K562 (cell line): Measurements from ENCODE around the gene TKT. TPM values are rescaled to one million over a fixed set of nuclear protein-coding genes. Genes with fewer than 3 reads are reported as not detected.

Source experiments
- ARID2 ChIP-seq: fragments of 450-650 bp; IDR thresholded peaks from 2 replicates; pipeline ENCODE4 v1.6.1; 2017; ENCODE audit warnings: antibody characterized with exemption, mild to moderate bottlenecking
- CBFA2T3 ChIP-seq: fragments of 450-650 bp; IDR thresholded peaks from 2 replicates; pipeline ENCODE4 v1.6.1; 2017
- CREB5 ChIP-seq: fragments of 250-450 bp; sonication (Bioruptor Pico); IDR thresholded peaks from 2 replicates; pipeline ENCODE4 v1.5.0; 2020; ENCODE audit warnings: mild to moderate bottlenecking
- CUX1 ChIP-seq: fragments of 200-800 bp; sonication (Bioruptor generic); IDR thresholded peaks from 2 replicates; pipeline ENCODE4 v1.6.1; 2016; ENCODE audit warnings: missing genetic modification characterization, missing compliant biosample characterization
- GTF3C2 ChIP-seq: IDR thresholded peaks from 3 replicates; pipeline ENCODE4 v1.6.1; 2011; ENCODE audit warnings: borderline replicate concordance, mild to moderate bottlenecking, moderate library complexity; ENCODE audit not compliant: insufficient read length; ENCODE audit errors: extremely low read depth
- HOXB6 ChIP-seq: fragments of 250-450 bp; sonication (Bioruptor Pico); IDR thresholded peaks from 2 replicates; pipeline ENCODE4 v1.5.1; 2022; ENCODE audit warnings: mild to moderate bottlenecking, borderline replicate concordance
- LCOR ChIP-seq: sonication (generic); formaldehyde crosslinking; IDR thresholded peaks from 2 replicates; pipeline ENCODE4 v1.8.0; 2022; ENCODE audit warnings: mild to moderate bottlenecking, missing genetic modification reagents
- MEF2A ChIP-seq: IDR thresholded peaks from 2 replicates; pipeline ENCODE4 v1.6.1; 2011; ENCODE audit warnings: low read depth, mild to moderate bottlenecking, low read length, moderate library complexity; ENCODE audit not compliant: control insufficient read depth
- MIER1 ChIP-seq: fragments of 450-650 bp; IDR thresholded peaks from 2 replicates; pipeline ENCODE4 v1.6.1; 2016; ENCODE audit warnings: antibody characterized with exemption, mild to moderate bottlenecking, low read depth
- MXD1 ChIP-seq: fragments of 250-450 bp; sonication (Bioruptor Pico); IDR thresholded peaks from 2 replicates; pipeline ENCODE4 v1.8.0; 2021; ENCODE audit warnings: borderline replicate concordance, mild to moderate bottlenecking, moderate library complexity; ENCODE audit not compliant: poor library complexity, severe bottlenecking
- NCOA6 ChIP-seq: fragments of 450-650 bp; IDR thresholded peaks from 2 replicates; pipeline ENCODE4 v1.6.1; 2017; ENCODE audit warnings: mild to moderate bottlenecking
- NELFE ChIP-seq: IDR thresholded peaks from 2 replicates; pipeline ENCODE4 v1.6.1; 2011; ENCODE audit warnings: mild to moderate bottlenecking; ENCODE audit not compliant: insufficient read depth, insufficient read length
- NFE2L1 ChIP-seq: fragments of 450-650 bp; IDR thresholded peaks from 2 replicates; pipeline ENCODE4 v1.6.1; 2016; ENCODE audit warnings: missing genetic modification characterization, low read depth, mild to moderate bottlenecking, missing compliant biosample characterization, moderate library complexity, borderline replicate concordance
- RBFOX2 ChIP-seq: fragments of 200-400 bp; formaldehyde crosslinking; IDR thresholded peaks from 2 replicates; pipeline ENCODE4 v1.6.1; 2017; ENCODE audit warnings: low read depth, mild to moderate bottlenecking, low read length, moderate library complexity
- SMAD4 ChIP-seq: fragments of 250-450 bp; sonication (Bioruptor Pico); conservative IDR thresholded peaks from 2 replicates; pipeline ENCODE4 v1.8.0; 2021; ENCODE audit warnings: inconsistent platforms, mild to moderate bottlenecking, moderate library complexity
- SMC3 ChIP-seq: conservative IDR thresholded peaks from 2 replicates; pipeline ENCODE4 v1.6.1; 2011; ENCODE audit warnings: low read depth, low read length, improper control_type of control experiment; ENCODE audit not compliant: insufficient read depth
- ZNF76 ChIP-seq: fragments of 250-450 bp; sonication (Bioruptor Pico); IDR thresholded peaks from 2 replicates; pipeline ENCODE4 v1.4.0; 2020; ENCODE audit warnings: mild to moderate bottlenecking, moderate library complexity, borderline replicate concordance
- ZZZ3 ChIP-seq: fragments of 450-650 bp; IDR thresholded peaks from 2 replicates; pipeline ENCODE4 v1.6.1; 2016; ENCODE audit warnings: antibody characterized with exemption, mild to moderate bottlenecking, moderate library complexity
- polyA plus RNA-seq, 8 experiments: library from polyadenylated mRNA; depleted of rRNA in 4 of 8; stranded (reverse) in 5 of 8; unstranded in 3 of 8; fragments of >200 nt; fragmentation: Nextera tagmentation in 2 of 8; fragmentation: Illumina TruSeq in 1 of 8; extraction: Ambion mirVana in 2 of 8; extraction: Trizol in 1 of 8; gene quantifications; 2 replicates each; pipeline versions ENCODE4 v1.2.1 to v1.2.3, GENCODE V29; 2011 to 2014; ENCODE audit warnings: inconsistent platforms in 1 of 8, missing spikeins in 1 of 8
- total RNA-seq, 7 experiments: library from RNA; depleted of rRNA in 6 of 7; stranded (reverse); fragments of >200 nt in 6 of 7; fragmentation: Illumina TruSeq in 2 of 7; extraction: Trizol in 2 of 7; gene quantifications; 2 replicates each; pipeline versions ENCODE4 v1.2.1 to v1.2.3, GENCODE V29; 2011 to 2021; ENCODE audit warnings: low replicate concordance in 1 of 7

The TKT gene
- total and polyA plus RNA-seq, 9 of the 15 experiments (the other 6 are each of a cell fraction or from before 2014, with no cell fraction given): 58.1 to 401 (median 187) TPM

- TF ChIP-seq CBFA2T3: no peak
- no peak for TF ChIP-seq LCOR (CRISPR knock-in tag)
- no peak for TF ChIP-seq CREB5 (CRISPR knock-in tag)
- no peak for TF ChIP-seq MXD1 (CRISPR knock-in tag)
- TF ChIP-seq MEF2A: no peak
- TF ChIP-seq NCOA6: no peak
- TF ChIP-seq MIER1: no peak
- TF ChIP-seq NELFE: no peak
- TF ChIP-seq GTF3C2: no peak
- TF ChIP-seq ZZZ3: no peak
- TF ChIP-seq SMAD4: peak; percentile 82
- peak; percentile 14; the same call in 1 of the 2 replicates for TF ChIP-seq RBFOX2
- peak; percentile 87 for TF ChIP-seq ZNF76 (CRISPR knock-in tag)
- TF ChIP-seq HOXB6 (CRISPR knock-in tag): no peak
- TF ChIP-seq SMC3: no peak
- peak; percentile 87 for TF ChIP-seq NFE2L1 (tag)
- TF ChIP-seq ARID2: no peak
- TF ChIP-seq CUX1 (CRISPR knock-in tag): no peak
Measured at GRCh38 chr3:53236112-53236841, 19.5 kb downstream of the TKT start (continued).
